AG20443 (cell line): Measurements from ENCODE around the gene MGA.
A peak's percentile ranks its signal among the peaks of the same experiment; 100 is the strongest.

ENCODE experiments used
- DNase-seq: peaks from one replicate; pipeline ENCODE4 v3.0.0; 2012; ENCODE audit warnings: low spot score, mixed read lengths

Gene MGA

DNA sequence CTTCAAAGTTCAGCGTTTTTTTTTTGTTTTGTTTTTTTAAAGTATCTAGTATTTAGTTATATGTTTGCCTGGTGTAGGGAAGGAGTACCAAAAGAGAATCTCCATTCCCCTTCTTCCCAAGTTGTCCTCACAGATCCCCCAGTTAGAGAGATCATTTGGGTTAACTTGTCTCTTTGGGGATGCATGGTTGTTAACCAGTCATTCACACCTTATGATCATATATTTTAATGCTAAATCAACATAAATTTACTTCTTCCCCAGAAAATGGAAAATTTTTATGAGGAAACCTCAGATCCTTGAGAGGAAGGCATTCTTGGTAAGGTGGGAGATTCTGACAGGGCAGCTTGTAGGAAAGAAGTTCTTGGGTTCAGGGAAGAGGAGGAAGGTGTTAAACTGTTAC lies 1.5 kb upstream of the MGA start:
- DNase-seq: no peak

GRCh38 chr15:41659190-41659589 lies 1.0 kb upstream of the MGA start:
- DNase-seq: no peak

DNA sequence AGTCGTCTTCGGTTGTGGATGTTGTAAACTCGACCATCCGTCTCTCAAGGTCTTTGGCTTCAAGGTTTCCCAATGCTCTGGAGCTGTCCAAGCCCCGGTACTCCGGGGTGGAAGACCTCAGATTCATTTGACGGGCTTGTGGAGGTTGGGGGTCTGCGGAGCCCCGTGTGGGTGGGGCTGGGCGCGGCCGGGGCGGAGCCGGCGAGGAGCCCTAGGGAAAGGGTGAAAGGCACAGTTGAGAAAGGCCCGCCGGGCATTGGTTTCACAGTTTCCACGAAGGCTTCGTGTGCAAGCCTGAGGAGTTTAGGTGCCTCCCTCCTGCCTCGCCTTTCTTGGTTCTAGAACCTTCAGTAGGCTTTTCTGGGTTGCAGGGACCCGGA lies 360 bp upstream of the MGA start:
- no peak for DNase-seq

- DNase-seq: no peak
These were observed 893 bp downstream of the MGA start for GRCh38 chr15:41661078-41661517.

DNA sequence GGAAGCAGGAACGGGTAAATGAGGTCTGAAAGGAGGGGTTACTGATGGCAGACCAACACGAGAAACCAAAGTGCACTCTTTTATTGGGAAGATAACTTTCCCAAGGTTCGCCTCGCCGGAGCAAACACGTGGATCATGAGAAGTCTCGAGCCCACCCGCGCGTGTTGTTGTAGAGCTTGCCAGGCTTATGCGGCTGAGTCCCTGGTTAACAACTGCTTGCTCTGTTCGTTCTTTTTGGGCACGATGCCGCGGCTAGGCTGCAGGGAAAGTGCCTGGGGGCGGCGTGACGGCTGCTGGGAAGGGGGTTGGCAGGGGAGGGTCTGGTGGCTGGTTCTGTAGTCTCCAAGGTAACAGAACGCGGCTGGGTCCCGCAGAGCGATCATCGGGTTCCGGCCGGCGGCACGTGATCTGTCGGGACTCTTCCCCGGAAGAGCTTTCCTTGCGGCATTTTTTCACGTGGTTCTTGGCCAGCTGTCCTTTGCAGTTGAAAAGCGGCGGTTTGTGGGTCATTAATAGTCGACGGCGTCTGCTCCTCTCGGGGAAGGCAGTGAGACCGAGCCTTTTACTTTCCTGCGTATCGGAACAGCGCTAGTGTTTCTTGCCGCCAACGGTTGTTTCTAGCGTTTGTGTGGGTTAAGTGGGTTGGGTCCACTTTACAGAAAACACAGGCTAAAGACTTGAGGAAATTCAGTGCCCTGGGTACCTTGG lies 1.5 kb downstream of the MGA start:
- DNase-seq: peak; percentile 80

DNA sequence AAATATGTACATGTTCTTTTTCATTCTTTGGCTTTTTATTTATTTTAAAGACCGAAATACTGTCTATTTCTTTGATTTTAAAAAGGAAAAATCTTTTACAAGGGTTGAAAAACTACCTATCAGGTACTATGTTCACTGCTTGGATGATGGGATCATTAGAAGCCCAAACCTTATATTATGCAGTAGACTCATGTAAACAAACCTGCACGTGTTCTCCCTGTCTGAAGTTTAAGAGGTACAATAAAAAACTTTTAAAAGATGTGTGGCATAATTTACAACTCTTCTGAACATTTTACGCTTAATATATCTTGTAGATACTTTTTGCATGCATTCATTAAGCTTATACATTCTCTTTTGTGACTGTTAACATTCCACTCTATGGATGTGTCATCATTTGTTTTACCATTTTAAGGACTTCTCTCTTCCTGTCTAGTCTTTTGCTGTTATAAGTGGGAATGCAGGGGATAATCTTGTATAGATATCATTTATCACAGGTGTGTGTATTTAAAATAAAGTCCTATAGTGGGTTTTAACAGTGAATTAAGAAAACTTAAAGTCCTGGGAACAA lies 6.2 kb downstream of the MGA start:
- no peak for DNase-seq

- no peak for DNase-seq
These were observed 9.5 kb downstream of the MGA start for GRCh38 chr15:41669701-41670100.

DNA sequence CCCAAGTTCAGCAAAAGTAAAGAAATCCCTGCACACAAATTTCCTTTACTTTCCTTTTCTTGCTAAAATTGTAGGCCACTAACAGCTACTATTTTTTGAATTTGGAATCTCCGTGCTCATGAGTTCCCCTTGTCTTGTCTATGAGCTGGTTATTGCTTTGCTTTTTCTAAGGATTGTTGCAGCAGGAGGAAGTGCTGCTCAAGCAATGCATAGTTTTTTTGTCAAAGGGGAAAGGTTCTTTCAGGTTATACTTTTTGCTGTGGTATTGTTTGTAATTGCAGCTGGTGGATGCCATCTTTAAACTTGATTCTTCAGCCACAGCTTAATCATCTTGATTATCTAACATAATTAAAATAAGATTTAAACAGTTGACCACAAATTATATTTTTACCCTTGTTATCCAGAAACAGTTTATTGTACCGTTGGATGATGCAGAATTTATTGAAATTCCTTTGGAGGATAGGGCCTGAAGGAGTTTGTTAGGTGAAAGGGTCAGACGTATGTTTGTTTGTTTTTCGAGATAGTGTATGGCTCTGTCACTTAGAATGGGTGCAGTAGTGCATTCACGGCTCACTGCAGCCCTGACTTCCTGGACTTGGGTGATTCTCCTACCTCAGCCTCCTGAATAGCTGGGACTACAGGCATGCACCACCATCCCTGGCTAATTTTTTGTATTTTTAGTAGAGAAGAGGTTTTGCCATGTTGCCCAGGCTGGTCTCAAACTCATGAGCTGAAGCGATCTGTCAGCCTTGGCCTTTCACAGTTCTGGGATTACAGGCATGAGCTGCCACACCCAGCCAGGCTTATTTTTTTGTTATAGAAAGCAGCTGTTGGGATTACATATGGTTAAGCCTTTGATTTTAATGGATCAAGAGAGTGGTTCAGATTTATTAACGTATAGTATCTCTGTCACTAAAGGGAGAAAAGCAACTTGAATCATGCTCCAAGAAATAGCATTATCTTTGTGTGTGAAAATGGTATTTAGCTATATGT lies 11.7 kb downstream of the MGA start:
- DNase-seq: no peak

- no peak for DNase-seq
These were observed 15.1 kb downstream of the MGA start for GRCh38 chr15:41675337-41675736.

- no peak for DNase-seq
These were observed 18.5 kb downstream of the MGA start for GRCh38 chr15:41678742-41679141.

DNA sequence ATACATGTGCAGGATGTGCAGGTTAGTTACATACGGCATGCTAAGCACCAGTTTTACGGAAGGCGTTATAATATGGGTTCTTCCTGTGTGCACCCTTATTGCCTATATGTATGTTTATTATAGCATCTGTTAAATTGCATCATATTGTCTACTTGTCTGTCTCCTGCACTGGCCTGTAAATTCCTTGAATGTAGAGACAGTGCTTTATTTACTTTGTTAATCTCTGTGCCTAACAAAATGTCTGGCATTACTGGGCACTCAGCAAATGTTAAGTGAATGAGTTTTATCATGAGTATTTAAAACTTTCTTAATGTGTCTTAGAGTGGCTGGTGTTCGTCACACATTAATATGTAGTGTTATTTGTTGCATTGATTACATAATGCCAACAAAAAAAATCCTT lies 23.8 kb downstream of the MGA start:
- DNase-seq: no peak

DNA sequence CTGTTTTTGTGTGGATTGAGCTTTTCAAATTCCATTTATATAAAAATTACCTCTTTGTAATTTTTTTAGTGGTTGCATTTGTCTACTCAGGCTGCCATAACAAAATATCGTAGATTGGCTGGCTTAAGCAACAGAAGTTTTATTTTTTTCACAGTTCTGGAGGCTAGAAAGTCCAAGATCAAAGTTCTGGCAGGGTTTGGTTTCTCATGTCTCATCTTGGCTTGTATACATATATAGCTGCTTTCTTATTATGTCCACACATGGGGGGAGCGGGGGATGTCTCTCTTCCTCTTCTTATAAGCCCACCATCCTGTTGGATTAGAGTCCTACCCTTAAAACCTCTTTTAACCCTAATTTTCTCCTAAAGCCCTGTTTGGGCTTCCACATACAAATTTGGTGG lies 28.5 kb downstream of the MGA start:
- no peak for DNase-seq

- no peak for DNase-seq
These were observed 28.9 kb downstream of the MGA start for GRCh38 chr15:41689083-41689482.

GRCh38 chr15:41689834-41690233 lies 29.6 kb downstream of the MGA start:
- DNase-seq: no peak

DNA sequence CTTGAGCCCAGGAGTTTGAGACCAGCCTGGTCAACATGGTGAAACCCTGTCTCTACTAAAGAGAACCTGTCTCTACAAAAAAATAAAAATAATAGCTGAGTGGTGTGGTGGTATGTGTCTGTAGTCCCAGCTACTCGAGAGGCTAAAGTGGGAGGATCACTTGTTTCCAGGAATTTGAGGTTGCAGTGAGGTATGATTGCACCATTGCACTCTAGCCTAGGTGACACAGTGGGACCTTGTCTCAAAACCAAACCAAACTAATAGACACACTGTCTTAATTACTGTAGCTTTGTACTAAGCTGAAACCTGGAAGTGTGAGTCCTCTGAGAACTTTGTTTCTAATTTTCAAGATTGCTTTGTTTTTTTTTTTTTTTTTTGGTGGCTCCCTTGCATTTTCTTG lies 30.4 kb downstream of the MGA start:
- DNase-seq: no peak

DNA sequence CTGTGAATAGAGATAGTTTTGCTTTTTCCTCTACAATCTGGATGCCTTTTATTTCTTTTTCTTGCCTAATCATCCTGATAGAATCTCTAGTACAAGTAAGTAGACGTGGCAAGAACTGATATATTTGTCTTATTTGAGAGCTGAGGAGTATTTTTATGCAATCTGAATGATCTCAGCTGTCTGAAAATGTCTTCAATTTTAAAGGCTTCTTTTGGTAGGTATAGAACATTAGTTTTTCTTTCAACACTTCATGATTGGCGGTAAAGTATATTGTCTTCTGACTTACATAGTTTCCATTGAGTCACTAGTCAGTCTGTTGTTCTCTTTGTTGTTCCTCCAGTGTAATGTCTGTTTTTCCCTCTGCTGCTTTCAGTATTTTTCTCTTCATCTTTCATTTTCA lies 31.3 kb downstream of the MGA start:
- no peak for DNase-seq

- no peak for DNase-seq
These were observed 31.8 kb downstream of the MGA start for GRCh38 chr15:41692049-41692448.

DNA sequence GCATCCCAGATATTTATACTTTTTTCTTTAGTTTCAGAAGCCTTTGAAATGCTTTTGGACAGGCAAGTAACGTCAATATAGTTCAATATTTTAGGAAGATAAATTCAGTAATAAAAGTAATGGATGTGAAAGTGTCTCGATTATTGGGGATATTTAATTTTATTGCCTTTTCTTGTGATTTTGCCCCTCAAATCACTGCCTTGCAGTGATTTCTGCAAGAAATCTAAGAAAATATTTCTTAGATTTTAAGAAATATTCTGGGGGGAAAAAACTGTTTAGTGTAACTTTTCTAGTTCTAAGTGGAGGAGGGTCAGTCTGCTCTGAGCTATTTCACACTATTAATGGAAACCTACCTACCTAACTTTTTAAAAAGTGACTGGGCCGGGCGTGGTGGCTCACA lies 33.6 kb downstream of the MGA start:
- no peak for DNase-seq

- DNase-seq: no peak
These were observed 35.7 kb downstream of the MGA start for GRCh38 chr15:41695750-41696436.

DNA sequence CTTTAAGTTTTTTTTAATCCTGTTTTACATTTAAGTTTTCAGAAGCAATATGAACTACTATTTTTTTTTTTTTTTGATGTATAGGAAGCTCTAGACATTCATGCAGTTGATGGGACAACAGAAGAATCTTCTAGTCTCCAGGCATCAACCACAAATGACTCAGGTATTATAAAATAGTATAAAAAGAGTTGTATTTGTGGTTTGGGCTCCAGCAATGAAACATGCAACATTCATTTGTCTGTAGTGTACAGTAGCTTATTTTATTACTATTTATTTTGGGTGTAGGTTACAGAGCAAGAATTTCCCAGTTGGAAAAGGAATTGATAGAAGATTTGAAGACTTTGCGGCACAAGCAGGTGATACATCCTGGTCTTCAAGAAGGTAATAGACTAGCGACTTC lies 38.6 kb downstream of the MGA start:
- peak; percentile 27 for DNase-seq

- DNase-seq: no peak
These were observed 42.9 kb downstream of the MGA start for GRCh38 chr15:41703120-41703519.

GRCh38 chr15:41713047-41713446 lies 52.8 kb downstream of the MGA start:
- no peak for DNase-seq
